WTC11 (cell line): ENCODE measurements around the gene AKAP1. TPM values are rescaled to one million over a fixed set of nuclear protein-coding genes. Genes with fewer than 3 reads are reported as not detected.

Source experiments
- ATAC-seq: fragments of 200-7000 bp; cut with Tn5 transposase; 2 replicates; pipeline ENCODE4 v1.10.0; 2021; ENCODE audit warnings: mild to moderate bottlenecking, moderate library complexity
- CTCF ChIA-PET: fragments of 300-600 bp; sonication (Branson Sonifier 250); formaldehyde crosslinking; loops from one replicate; lab custom pipeline; 2021; ENCODE audit warnings: antibody characterized with exemption; lab: Charles Lee
- POLR2A ChIA-PET: fragments of 350-600 bp; sonication (Branson Sonifier 250); formaldehyde crosslinking; loops from one replicate; lab custom pipeline; 2021; ENCODE audit warnings: antibody characterized with exemption; lab: Charles Lee
- DNase-seq: peaks from one replicate; pipeline ENCODE4 v3.0.0; 2021; ENCODE audit warnings: low spot score
- H3K27ac Mint-ChIP-seq: 2 replicates; pipeline ENCODE4 v1.8.0; 2021; ENCODE audit warnings: mixed read lengths
- H3K27me3 Mint-ChIP-seq: 2 replicates; pipeline ENCODE4 v1.8.0; 2021; ENCODE audit warnings: low read depth, mild to moderate bottlenecking, moderate library complexity, mixed read lengths
- H3K36me3 Mint-ChIP-seq: 2 replicates; pipeline ENCODE4 v1.8.0; 2021; ENCODE audit warnings: mixed read lengths
- H3K4me1 Mint-ChIP-seq: 2 replicates; pipeline ENCODE4 v1.8.0; 2022; ENCODE audit warnings: mixed read lengths
- H3K4me3 Mint-ChIP-seq: 2 replicates; pipeline ENCODE4 v1.8.0; 2021; ENCODE audit warnings: mild to moderate bottlenecking, moderate library complexity, mixed read lengths
- H3K9me3 Mint-ChIP-seq: 2 replicates; pipeline ENCODE4 v1.8.0; 2021; ENCODE audit warnings: mixed read lengths
- ESRRA ChIP-seq: sonication (generic); formaldehyde crosslinking; IDR thresholded peaks from 2 replicates; pipeline ENCODE4 v1.8.1; 2022; ENCODE audit warnings: mild to moderate bottlenecking, missing genetic modification reagents, borderline replicate concordance
- MYBL2 ChIP-seq: sonication (generic); formaldehyde crosslinking; IDR thresholded peaks from 2 replicates; pipeline ENCODE4 v1.8.1; 2023; ENCODE audit warnings: mild to moderate bottlenecking, moderate library complexity, missing genetic modification reagents
- NFE2L1 ChIP-seq: sonication (generic); formaldehyde crosslinking; IDR thresholded peaks from 2 replicates; pipeline ENCODE4 v1.8.1; 2023; ENCODE audit warnings: missing genetic modification reagents
- RORB ChIP-seq: fragments of 250-450 bp; sonication (Bioruptor Pico); IDR thresholded peaks from 2 replicates; pipeline ENCODE4 v1.9.0; 2021; ENCODE audit warnings: mild to moderate bottlenecking
- SMAD4 ChIP-seq: sonication (generic); formaldehyde crosslinking; IDR thresholded peaks from 2 replicates; pipeline ENCODE4 v1.8.0; 2022; ENCODE audit warnings: mild to moderate bottlenecking, missing genetic modification reagents
- TP53 ChIP-seq: sonication (generic); formaldehyde crosslinking; IDR thresholded peaks from 2 replicates; pipeline ENCODE4 v1.8.1; 2023; ENCODE audit warnings: mild to moderate bottlenecking, missing genetic modification reagents
- ZNF138 ChIP-seq: sonication (generic); formaldehyde crosslinking; conservative IDR thresholded peaks from 2 replicates; pipeline ENCODE4 v1.8.1; 2022; ENCODE audit warnings: mild to moderate bottlenecking, moderate library complexity, missing genetic modification reagents
- ZNF219 ChIP-seq: sonication (generic); formaldehyde crosslinking; IDR thresholded peaks from 2 replicates; pipeline ENCODE4 v1.8.0; 2023; ENCODE audit warnings: missing genetic modification reagents, mild to moderate bottlenecking, borderline replicate concordance
- ZNF423 ChIP-seq: fragments of 250-450 bp; sonication (Bioruptor Pico); IDR thresholded peaks from 2 replicates; pipeline ENCODE4 v2.1.2; 2022; ENCODE audit warnings: mild to moderate bottlenecking, moderate library complexity
- total RNA-seq: library from RNA; stranded (reverse); gene quantifications from 3 replicates; pipeline ENCODE4 v1.2.3, GENCODE V29; 2021
- TF ChIP-seq, protein P1 (sequence below): sonication (generic); formaldehyde crosslinking; IDR thresholded peaks from 2 replicates; pipeline ENCODE4 v1.8.0; 2022; ENCODE audit warnings: mild to moderate bottlenecking, missing genetic modification reagents
- TF ChIP-seq, protein P2 (sequence below): fragments of 250-450 bp; sonication (Bioruptor Pico); IDR thresholded peaks from 2 replicates; pipeline ENCODE4 v2.1.2; 2022; ENCODE audit warnings: mild to moderate bottlenecking, moderate library complexity
- TF ChIP-seq, protein P3 (sequence below): sonication (generic); formaldehyde crosslinking; IDR thresholded peaks from 2 replicates; pipeline ENCODE4 v1.8.0; 2022; ENCODE audit warnings: mild to moderate bottlenecking, missing genetic modification reagents
- TF ChIP-seq, protein P4 (sequence below): sonication (generic); formaldehyde crosslinking; conservative IDR thresholded peaks from 2 replicates; pipeline ENCODE4 v1.8.1; 2022; ENCODE audit warnings: mild to moderate bottlenecking, missing genetic modification reagents
- TF ChIP-seq, protein P5 (sequence below): fragments of 200-600 bp; IDR thresholded peaks from 2 replicates; pipeline ENCODE4 v1.8.0; 2022; ENCODE audit warnings: antibody characterized with exemption

Gene AKAP1
- total RNA-seq, 1 experiment from 2014 or later, result 74.5 TPM

DNA sequence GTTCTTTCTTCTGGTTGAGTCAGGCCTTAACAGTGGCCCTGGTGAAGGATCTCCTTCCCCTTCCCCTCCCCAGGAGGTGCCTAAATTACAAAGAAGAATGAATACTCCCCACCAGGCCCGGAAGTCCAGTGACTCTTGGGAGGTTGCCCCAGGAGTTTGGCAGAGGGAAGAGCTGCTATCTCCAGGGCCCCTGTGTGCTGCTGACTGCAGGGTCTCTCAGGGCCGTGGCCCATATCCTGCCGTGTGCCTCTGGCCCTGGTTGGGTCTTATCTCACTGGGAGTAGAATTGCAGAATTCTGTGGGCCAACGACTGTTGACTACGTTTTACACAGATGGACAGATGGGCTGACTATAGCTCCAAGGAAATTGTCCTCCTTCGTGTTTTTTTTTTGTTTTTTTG is 28.0 kb downstream of the AKAP1 start:
- Mint-ChIP-seq H3K9me3 (no peaks in the 10 kb centered on the region), H3K27ac (0 out of 2 replicates have a peak overlapping the region, but pooled peaks have one; percentile 57), H3K27me3 (no peaks in the 10 kb centered on the region), H3K4me3 (no peak overlapping the region), H3K4me1 (peaks cover 38% of the 10 kb centered on the region), H3K36me3 (peaks cover 63% of the 10 kb centered on the region)
- 0 out of 2 replicates have a peak, but pooled peaks have one; percentile 22 for TF ChIP-seq ZNF423 (CRISPR knock-in tag)
- TF ChIP-seq SMAD4 (CRISPR knock-in tag), result no peak
- DNase-seq (no peak), ATAC-seq (no peak)
- ChIA-PET CTCF (interaction anchor here (1.0 to 1.4 kb wide), 4 partner anchors 16 to 135 kb away, joined by 3 to 8 read pairs (median 4); partner anchors contain the start of gene SCPEP1), POLR2A (no interaction called here)

DNA sequence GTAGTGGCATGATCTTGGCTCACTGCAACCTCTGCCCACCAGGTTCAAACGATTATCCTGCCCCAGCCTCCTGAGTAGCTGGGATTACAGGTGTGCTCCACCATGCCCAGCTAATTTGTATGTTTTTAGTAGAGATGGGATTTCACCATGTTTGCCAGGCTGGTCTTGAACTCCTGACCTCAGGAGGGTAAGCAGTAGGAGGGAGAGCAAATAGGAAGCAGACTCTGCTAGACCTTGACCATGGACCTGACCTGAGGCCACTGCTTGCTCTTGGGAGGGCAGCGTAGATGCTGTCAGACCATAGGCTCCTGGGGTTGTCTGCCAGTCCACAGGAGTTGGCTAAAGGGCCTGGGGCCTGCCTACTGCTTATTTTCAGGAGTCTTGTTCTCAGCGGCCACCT is 28.6 kb downstream of the AKAP1 start:
- Mint-ChIP-seq H3K27me3 (no peaks in the 10 kb centered on the region), H3K9me3 (no peaks in the 10 kb centered on the region), H3K36me3 (peaks cover 70% of the 10 kb centered on the region), H3K4me3 (no peak overlapping the region), H3K27ac (no peak overlapping the region), H3K4me1 (peaks cover 33% of the 10 kb centered on the region)
- DNase-seq, result no peak
- POLR2A ChIA-PET, result no interaction called here
- ATAC-seq, result no peak
- no peak for TF ChIP-seq ESRRA (CRISPR knock-in tag)
- TF ChIP-seq, protein P1, sequence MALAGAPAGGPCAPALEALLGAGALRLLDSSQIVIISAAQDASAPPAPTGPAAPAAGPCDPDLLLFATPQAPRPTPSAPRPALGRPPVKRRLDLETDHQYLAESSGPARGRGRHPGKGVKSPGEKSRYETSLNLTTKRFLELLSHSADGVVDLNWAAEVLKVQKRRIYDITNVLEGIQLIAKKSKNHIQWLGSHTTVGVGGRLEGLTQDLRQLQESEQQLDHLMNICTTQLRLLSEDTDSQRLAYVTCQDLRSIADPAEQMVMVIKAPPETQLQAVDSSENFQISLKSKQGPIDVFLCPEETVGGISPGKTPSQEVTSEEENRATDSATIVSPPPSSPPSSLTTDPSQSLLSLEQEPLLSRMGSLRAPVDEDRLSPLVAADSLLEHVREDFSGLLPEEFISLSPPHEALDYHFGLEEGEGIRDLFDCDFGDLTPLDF (CRISPR knock-in tag), result no peak
- TF ChIP-seq, protein P2, sequence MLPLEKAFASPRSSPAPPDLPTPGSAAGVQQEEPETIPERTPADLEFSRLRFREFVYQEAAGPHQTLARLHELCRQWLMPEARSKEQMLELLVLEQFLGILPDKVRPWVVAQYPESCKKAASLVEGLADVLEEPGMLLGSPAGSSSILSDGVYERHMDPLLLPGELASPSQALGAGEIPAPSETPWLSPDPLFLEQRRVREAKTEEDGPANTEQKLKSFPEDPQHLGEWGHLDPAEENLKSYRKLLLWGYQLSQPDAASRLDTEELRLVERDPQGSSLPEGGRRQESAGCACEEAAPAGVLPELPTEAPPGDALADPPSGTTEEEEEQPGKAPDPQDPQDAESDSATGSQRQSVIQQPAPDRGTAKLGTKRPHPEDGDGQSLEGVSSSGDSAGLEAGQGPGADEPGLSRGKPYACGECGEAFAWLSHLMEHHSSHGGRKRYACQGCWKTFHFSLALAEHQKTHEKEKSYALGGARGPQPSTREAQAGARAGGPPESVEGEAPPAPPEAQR (CRISPR knock-in tag), result no peak
- no peak for TF ChIP-seq ZNF138
- TF ChIP-seq RORB (CRISPR knock-in tag), result no peak
- TF ChIP-seq NFE2L1 (CRISPR knock-in tag), result no peak
- TF ChIP-seq MYBL2, result no peak
- TF ChIP-seq ZNF219 (CRISPR knock-in tag), result no peak
- TF ChIP-seq, protein P3, sequence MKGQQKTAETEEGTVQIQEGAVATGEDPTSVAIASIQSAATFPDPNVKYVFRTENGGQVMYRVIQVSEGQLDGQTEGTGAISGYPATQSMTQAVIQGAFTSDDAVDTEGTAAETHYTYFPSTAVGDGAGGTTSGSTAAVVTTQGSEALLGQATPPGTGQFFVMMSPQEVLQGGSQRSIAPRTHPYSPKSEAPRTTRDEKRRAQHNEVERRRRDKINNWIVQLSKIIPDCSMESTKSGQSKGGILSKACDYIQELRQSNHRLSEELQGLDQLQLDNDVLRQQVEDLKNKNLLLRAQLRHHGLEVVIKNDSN (CRISPR knock-in tag), result no peak
- CTCF ChIA-PET, result interaction anchor here (1.0 to 1.4 kb wide), 5 partner anchors 14 to 135 kb away, joined by 3 to 8 read pairs (median 3); partner anchors contain the start of gene SCPEP1

DNA sequence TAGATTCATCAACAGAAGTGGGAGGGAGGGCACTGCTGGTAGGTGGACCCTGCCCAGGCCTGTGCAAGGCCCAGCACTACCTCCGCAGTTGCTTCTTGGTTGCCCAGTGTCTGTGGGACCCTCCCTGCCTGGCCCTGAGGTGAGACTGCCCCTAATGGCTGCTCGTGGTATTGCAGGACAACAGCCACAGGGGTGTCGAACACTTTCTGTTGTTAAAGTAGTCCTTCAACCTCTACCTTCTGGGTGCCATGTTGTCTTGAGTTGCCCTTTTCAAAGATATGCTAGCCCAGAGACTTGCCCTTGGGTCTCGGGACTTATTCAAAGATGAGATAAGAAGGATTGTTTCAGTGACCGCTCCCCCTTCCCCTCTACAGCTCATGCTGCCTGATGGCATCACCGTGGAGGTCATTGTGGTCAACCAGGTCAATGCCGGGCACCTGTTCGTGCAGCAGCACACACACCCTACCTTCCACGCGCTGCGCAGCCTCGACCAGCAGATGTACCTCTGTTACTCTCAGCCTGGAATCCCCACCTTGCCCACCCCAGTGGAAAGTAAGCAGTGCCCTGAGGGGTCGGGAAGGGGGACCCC is 29.1 kb downstream of the AKAP1 start:
- Mint-ChIP-seq H3K27me3 (no peaks in the 10 kb centered on the region), H3K27ac (no peak overlapping the region)
- TF ChIP-seq, protein P4, sequence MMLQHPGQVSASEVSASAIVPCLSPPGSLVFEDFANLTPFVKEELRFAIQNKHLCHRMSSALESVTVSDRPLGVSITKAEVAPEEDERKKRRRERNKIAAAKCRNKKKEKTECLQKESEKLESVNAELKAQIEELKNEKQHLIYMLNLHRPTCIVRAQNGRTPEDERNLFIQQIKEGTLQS (CRISPR knock-in tag), result no peak
- TF ChIP-seq, protein P5, sequence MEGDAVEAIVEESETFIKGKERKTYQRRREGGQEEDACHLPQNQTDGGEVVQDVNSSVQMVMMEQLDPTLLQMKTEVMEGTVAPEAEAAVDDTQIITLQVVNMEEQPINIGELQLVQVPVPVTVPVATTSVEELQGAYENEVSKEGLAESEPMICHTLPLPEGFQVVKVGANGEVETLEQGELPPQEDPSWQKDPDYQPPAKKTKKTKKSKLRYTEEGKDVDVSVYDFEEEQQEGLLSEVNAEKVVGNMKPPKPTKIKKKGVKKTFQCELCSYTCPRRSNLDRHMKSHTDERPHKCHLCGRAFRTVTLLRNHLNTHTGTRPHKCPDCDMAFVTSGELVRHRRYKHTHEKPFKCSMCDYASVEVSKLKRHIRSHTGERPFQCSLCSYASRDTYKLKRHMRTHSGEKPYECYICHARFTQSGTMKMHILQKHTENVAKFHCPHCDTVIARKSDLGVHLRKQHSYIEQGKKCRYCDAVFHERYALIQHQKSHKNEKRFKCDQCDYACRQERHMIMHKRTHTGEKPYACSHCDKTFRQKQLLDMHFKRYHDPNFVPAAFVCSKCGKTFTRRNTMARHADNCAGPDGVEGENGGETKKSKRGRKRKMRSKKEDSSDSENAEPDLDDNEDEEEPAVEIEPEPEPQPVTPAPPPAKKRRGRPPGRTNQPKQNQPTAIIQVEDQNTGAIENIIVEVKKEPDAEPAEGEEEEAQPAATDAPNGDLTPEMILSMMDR, result peak; percentile 94
- no peak for TF ChIP-seq TP53 (CRISPR knock-in tag)

More for the DNA sequence above, 29.1 kb downstream of the AKAP1 start:
- CTCF ChIA-PET, result interaction anchor here (1.0 to 1.4 kb wide), 2 partner anchors 14 to 20 kb away, joined by 3 read pairs; no protein-coding TSS in a partner anchor
- peaks cover 29% of the 10 kb centered on the region for H3K4me1 Mint-ChIP-seq
- no peaks in the 10 kb centered on the region for H3K9me3 Mint-ChIP-seq
- POLR2A ChIA-PET, result no interaction called here
- DNase-seq (peak; percentile 88), ATAC-seq (peak; percentile 81)
- H3K36me3 Mint-ChIP-seq, result peaks cover 75% of the 10 kb centered on the region
- no peak overlapping the region for H3K4me3 Mint-ChIP-seq
